Measurements from ENCODE around the gene MOB3A.
A peak's percentile ranks its signal among the peaks of the same experiment; 100 is the strongest.

The MOB3A gene

DNA sequence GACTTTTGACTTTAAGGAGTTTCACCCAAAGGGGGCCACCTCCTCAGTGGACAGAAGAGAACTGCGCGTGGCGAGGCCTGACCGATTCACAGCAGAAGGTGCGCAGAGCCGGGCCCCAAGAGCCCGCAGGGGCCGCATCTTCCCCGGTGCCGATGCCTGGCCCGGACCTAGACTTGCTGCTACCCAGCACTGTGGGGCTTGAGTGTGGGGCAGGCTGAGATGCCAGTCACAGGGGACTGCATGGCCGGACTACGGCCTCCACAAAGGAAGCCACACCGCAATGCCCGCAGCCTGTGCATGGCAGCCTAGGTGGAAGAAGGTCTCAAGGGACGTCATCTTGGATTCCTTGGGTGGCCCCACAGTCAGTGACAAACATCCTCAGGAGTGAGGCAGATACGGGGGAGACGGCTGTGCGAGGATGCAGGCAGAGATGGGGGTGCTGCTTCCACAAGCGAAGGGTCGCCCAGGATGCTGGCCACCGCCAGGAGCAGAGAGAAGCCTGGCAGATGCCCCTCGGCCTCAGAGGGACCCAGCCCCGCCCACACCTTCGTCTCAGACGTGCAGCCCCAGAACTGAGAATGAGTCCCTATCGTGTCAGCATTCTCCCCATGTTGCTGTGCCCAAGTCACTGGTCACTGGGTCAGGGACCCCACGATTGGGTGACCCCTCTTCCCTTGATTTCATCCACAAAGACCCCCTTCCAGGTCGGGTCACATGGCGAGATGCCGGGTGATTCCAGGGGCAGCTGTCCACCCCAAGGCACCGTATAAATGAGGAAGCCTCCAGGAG, 16.9 kb downstream of the MOB3A start:
- DNase-seq: no peak

DNA sequence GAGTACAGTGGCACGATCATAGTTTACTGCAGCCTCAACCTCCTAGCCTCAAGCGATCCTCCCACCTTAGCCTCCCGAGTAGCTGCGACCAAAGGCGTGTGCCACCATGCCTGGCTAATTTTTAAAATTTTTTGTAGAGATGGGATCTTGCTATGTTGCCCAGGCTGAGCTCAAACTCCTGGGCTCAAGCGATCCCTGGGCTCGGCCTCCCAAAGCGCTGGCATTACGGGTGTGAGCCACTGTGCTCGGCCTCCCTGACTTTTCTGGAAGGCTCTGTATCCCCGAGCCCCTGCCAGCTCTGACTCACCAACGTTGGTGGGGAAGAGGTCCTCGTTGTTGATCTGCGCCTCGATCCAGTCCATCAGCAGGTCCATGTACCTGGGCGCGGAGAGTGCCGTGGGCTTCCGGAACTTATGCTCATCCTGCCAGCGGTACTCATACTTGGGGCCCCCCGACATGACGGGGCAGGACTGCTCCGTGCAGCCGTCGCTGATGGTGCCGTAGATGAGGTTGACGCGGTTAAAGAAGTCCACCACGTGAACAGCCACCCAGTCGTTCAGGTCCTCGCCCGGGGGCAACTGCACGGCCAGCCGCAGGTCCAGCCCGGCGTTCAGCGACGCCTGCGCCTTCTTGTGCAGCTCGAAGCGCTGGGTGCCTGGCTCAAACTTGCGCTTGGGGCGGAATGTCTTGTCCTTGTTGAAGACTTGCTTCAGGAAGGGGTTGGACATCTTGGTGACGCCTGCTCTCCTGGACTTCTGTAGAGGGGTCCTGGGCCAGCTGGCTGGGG, 18.1 kb downstream of the MOB3A start:
- DNase-seq: no peak

DNA sequence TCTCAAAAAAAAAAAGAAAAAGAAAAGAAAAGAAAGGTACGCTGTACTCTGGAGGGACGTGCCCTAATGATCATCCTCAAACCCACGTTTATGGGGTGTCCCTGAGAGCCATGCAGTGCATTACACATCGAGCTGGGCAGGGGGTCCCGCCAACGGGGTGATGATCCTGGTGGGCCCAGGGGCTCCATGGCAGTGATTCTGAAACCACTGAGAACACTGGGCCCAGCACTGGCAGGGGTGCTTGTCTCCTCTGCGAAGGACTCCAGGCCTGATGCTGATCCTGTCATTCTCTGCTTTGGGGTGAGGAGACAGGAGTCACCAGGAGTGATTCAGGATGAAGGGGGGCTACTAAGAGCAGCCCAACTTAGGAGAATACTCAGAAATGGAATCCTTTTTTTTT, 18.7 kb downstream of the MOB3A start:
- DNase-seq: no peak

DNA sequence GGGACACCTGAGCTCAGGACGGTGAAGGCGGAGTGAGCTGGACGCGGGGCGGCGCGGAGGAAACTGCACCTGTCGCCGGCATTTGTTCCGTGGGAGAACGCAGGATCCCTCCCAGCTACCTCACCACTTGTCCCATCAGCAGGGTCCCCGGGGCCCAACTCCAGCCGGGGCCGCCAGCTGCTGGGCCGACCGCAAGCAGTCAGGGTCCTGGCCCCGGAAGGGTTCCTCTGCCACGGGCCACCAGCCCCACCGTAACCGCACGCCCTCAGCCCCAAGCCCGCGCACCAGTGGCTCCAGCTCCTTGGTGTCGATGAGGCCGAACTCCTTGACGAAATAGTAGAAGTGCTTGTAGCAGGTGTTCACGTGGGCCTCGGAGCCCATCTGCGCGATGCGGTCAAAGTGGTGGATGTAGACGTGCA, 19.6 kb downstream of the MOB3A start:
- DNase-seq: no peak

DNA sequence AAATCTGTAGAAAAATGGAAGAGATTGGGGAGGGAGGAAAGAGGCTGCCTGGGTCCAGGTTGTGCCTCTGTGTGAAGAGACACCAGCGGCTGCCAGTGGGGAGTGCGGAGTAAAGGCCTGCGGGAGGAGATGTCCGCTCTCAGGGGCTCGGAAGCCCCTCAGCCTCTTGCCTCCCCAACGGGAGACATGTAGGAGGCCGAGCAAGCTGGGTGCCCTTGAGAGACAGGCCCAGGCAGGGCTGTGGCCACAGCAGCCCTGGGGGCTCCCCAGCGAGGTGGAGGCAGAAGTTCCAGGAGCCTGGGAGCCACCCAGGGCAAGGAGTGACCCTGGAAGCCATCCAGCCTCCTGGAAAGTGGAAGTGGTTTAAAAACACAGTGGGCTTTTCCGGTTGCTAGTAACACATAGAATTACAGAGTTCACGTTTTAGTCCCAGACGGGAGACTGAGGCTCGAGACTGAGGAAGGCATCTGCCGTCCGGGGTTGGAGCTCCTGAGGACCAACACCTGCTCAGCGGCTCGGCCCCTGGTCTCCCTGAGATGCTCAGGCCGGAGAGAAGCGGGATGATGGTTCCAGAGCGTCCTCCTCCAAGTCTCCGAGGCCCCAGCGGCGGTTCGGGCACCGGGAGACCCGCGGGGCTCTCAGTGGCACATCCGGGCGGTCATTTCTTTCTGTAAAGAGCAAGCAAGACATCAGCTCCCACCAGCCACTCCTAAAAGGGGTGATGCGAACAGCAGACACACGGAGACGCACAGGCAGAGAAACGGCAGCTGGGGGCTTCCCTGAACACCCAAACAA, 23.2 kb downstream of the MOB3A start:
- no peak for DNase-seq

DNA sequence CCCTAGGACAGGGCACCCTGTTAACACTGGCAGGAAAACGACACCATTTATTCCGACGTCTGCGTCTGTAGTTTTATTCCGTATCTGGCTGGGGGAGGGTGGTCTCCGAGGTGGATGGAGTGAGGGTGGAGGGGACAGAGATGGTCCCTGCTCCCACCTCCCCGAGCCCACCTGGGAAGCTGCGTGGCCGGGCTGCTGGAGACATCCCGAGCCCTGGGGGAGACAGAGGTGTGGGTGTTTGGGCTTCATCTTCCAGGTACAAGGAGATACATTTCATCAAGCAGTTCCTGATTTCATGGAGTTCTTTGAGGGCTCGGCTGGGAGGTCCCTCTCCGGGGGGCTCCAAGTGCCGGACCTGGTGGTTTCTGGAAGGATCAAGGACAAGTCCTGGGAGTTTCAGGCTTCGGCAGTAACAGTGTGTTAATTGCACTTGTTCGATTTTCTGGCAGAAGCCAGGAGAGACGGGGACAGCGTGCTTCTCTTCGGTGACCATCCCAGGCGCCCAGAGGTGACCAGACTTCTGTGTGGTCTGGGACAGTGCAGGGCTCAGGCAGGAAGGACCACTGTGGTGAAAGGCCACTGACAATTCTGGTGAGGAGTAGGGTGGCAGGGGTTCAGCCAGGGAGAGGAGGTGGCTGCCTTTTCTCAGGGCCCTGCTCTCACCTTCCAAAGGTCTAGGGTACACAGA, 25.0 kb downstream of the MOB3A start:
- no peak for DNase-seq

DNA sequence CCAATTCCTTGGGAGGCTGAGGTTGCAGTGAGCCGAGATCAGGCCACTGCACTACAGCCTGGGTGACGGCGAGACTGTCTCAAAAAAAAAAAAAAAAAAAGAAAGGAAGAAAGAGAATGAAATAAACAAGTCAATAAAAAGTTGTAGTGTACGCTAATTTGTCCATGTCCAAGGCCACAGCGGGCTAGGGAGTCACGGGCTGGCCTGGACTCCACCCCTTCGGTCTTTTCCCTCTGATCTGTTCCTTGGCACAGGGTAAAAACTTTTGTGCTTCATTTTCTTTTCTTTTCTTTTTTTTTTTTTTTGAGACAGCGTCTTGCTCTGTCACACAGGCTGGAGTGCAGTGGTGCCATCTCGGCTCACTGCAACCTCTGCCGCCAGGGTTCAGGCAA, 25.7 kb downstream of the MOB3A start:
- DNase-seq: no peak

DNA sequence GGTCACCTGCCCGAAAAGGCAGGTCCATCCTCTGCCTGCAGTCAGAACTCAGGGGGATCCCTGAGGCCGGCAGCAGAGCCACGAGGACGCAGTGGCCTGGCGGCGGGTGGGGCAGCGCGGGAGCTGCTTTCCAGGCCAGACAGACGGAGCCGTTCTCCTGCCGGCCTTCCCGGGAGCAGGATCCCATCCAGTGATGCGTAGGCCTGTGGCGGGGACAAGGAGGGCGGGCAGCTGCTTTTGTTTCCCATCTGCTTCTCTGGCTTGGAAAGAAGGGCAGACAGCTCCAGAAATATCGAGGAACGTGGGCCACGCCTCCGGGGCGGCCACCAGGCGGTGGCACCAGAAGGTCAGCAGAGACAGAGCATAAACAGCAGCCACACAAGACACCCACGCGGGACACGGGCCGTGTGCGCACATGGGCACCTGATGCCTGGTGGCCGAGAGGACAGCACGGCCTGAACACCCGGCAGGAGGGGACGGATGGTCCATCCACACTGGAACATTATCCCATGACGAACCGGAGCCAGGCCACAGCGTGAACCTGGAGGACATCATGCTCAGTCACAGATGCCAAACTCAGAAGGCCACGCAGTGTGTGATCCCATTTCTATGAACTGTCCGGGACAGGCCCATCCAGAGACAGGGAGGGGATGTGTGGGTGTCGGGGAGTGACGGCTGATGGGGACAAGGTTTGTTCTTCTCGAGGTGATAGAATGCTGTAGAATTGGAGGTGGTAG, 31.2 kb downstream of the MOB3A start:
- DNase-seq: no peak

DNA sequence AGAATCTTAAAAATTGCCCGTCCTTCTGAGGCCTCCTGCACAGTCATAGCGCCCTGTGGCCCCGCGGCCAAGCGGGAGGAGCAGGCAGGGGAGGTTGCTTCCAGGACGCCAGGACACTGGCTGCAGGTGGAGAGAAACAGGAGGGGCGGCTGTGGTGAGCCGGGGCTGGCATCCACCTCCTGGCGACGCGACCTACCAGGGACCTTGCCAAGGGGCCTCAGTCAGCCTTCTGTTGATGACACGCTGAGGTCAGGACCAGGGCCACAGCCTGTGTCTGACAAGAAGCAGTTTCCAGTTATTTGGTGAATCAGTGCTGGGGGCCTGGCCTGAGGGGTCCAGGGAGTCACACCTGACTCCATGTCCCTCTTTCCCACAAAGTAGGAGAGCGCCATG, 31.7 kb downstream of the MOB3A start:
- DNase-seq: no peak

DNA sequence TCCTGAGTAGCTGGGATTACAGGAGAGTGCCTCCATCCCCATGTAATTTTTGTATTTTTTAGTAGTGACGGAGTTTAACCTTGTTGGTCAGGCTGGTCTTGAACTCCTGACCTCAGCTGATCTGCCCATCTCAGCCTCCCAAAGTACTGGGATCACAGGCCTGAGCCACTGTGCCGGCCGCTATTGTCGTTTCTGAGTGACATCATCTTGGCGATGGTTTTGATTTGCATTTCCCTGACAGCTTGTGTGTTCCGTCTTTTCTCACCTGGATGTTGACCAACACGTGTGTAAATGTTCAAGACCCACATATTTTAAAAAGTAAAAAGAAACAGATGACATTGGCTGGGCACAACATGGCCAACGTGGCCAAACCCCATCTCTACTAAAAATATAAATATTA, 32.3 kb downstream of the MOB3A start:
- no peak for DNase-seq

DNA sequence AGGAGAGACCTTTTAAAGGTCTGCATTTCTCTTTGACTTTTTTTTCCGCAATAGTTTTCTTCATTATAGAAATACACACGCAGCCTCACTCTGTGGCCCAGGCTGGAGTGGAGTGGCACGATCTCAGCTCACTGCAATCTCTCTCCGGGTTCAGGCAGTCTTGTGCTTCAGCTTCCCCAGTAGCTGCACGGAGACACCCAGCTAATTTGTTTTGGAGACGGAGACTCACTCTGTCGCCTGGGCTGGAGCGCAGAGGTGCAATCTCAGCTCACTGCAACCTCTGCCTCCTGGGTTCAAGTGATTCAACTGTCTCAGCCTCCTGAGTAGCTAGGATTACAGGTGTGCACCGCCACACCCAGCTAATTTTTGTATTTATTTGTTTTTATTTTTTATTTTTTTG, 33.4 kb downstream of the MOB3A start:
- no peak for DNase-seq

DNA sequence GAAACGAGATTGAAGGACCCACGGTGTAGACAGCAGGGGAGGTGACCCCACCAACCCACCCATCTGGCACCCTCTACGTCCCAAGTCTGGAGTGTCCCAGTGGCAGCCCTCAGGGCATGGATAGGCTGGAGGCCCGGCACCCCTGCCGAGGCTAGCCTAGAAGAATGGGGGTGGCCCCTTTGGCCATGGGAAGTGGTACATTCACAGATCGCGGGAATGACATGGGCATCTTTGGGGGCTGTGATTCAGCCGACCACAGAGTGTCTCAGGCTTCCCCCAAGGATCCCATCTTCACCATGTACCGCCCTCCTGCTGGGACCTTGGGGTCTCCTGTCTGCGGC, 33.8 kb downstream of the MOB3A start:
- DNase-seq: no peak

DNA sequence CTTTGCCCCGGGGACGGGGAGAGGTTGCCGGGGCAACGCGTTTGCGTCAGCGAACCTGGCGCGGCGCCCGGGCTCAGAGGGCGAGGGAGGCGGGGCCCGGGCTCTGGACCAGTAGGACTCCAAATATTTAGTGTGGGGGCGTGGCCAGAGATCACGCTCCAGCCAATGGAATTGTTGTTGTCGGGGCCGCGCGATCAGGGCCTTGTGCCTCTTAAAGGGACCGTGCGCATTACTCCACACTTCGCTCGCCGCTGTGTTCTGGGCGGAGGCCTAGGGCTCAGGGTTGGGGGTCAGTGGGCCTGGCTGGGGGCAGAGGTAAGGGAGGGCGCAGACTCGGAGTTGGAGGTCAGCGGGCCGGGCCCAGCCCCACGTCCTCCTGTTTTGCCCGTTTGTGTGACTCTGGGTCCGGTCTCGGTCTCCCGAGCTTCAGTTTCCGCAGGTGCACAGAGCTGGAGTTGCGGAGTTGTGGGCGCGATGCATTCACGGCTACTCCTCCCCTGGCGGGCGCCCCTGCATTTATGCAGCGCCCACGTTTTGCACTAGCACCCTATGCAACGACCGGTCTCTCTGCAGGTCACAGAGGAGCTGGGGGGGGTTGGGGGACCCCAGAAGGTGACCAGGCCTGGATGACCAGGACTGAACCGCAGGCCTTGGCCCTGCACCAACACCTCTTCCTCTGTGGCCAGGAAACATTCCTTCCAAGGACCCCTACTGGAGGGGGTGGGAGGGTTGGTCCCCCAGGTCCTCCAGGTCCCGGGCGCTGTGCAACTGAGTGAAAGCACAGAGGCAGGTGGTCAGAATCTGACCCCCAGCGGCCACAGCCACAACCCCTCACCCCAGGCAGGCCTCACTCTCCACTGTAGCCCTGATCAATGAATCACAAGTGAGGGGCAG, 34.4 kb downstream of the MOB3A start:
- peak; percentile 100 for DNase-seq

DNA sequence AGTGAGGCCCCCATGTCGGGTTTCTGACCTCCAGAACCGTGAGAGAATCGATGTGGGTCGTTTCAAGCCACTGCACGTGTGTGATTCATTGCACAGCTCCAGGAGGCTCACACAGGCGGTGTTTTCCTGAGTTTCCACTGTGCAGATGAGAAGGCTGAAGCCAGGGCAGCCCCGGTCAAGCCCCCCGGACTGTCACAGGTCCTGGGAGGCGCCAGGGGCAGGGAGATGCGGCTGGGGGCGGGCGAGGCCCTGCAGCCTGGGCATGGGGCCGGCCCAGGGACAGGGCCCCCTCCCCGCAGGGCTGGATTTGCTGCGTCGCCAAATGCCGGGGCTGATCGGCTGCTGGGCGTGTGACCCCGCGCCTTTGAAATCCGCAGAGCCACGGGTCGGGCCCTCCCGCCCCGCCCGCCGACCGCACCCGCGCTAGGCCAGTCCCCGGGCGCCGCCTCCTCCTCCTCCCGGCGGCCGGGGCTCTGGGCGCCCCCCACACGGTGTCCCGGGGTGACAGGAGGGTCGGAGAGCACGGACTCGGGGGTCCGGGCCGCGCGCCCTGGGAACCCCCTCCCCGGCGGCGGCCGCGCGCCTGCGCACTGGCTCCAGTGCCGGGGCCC, 35.1 kb downstream of the MOB3A start:
- peak; percentile 86 for DNase-seq

DNA sequence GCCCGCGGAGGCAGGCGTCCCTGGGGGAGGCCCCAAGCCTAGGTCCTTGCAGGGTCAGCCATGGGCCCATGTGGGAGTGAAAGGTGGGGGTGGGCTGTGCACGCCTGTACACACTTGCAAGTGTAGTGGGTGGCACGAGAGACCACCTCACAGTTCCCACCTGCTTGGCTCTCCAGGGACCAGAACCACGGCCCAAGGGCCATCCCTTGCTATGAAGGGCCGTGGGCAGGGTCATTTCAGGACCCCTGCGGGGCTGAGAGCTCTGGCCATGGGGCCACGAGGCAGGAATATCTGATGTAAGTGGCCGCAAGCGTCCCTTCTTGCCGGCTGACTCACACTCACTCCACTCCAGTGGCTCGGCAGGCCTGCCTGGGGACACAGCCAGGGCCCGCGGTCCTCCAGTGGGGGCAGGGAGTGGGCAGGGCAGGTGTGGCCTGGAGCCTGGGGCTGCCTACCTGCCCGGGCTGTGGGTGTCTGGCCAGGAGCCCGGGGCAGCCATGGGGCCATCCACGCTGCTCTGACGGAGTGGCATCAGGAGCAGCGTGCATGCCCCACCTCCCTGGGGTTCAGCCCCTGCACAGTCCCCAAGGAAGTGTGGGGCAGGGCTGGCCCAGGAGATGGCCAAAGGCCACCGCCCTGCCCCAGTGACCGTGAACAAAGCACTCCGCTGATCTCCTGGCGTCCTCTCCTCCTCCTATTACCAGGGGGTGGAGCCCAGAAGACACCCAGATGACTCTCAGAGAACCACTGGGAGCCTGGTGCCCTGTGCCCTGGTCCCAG, 36.5 kb downstream of the MOB3A start:
- peak; percentile 73 for DNase-seq

DNA sequence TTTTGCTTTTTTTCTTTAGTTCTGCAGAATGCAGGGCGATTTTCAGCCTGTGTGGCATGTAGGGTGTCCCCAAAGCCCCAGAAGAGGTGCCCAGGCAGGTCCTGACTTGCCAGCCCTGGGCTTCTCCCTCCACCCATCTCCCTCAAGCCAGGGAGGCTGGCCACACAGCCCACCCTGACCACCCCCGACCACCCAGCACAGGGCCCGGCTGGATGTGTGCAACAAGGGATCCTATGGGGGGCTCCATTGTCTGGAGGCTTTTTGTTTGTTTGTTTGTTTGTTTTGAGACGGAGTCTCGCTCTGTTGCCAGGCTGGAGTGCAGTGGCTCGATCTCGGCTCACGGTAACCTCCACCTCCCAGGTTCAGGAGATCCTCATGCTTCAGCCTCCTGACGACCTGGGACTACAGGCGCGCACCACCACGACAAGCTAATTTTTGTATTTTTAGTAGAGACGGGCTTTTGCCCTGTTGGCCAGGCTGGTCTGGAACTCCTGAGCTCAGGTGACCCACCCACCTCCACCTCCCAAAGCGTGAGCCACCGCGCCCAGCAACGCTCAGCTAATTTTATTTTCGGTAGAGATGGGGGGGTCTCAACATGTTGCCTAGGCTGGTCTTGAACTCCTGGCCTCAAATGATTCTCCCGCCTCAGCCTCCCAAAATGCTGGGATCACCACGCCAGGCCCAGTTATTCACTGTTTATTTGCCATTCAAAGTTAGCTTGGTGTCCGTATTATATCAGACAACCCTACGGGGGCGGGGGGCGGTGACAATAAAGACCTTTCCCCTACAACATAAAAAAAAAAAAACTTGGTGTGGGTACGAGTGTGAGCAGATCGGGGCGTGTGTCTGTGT, 37.3 kb downstream of the MOB3A start:
- DNase-seq: no peak

DNA sequence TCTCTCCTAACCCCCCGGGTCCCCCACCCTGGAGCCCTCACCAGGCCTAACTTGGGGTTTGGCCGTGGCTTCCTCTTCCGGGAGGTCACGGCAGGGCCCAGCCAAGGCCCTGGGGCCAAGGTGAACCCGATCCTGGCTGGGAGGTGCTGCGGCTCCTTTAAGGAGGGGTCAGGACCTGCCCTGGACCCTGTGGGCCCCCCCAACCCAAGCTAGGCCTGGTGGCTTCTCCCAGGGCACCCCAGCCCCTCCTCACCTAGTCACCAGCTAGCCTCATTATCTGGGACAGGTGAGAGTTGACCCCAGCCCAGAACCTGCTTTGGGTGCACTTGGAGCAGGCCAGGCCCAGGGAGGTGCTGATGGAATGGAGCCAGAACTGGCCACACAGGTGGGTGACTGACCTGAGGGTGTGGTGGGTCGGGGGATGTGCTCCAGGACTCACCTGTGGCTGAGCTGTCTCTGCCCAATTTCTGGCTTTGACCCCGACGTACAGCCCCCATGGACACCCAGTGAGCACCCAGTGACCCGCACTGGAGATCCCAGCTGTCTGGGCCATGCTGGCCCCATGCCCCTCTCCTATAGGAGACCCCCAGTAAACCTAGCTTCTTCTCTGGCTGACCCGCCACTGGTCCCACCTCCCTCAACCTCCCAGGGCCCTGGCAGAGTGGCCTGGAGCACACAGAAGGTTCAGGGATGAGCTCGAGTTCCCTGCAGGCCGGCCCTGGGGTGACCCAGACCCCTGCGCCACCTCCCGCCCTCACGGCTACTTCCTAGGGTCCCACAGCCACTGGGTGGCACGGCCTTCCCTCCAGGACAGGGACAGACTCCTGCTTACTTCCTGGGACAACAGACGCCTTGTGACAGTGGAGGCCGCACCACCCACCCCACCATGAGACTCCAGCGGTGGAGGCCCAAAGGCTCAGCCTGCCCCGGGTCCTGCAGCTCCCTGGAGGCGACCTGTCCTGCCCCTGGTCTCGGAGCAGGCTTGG, 38.3 kb downstream of the MOB3A start:
- DNase-seq: no peak

DNA sequence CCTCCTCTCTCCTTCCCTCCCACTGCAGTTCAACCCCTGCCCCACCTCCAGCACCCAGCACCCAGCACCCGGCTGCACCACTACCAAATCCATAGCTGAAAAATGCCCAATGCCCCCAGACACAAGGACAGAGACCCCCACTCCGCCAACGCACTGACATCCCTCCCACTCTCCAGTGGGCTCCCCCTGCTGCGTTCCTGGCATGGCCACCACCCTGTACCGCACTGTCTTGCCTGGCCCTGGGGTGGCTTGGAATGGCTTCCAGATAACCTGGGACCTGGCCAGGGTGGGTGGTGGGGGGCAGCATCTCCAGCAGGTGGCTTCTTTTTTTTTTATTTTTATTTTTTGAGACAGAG, 39.3 kb downstream of the MOB3A start:
- DNase-seq: no peak

Measured in hematopoietic multipotent progenitor cell treated with erythropoietin and hydrocortisone succinate and interleukin-3 and kit ligand, for 6 days (in vitro differentiated cells).